NB4 (cell line): ENCODE results near the gene RABGGTA.

Source experiments
- DNase-seq: peaks from one replicate; pipeline ENCODE4 v3.0.0; 2010; ENCODE audit warnings: low read depth
- H3K4me3 ChIP-seq: one replicate; pipeline ENCODE4 v1.5.1; 2011; ENCODE audit warnings: mild to moderate bottlenecking, low read depth, low read length, moderate library complexity
- MYC ChIP-seq: IDR thresholded peaks from 2 replicates; pipeline ENCODE4 v1.6.1; 2011; ENCODE audit warnings: low read depth, low read length
- POLR2A ChIP-seq: IDR thresholded peaks from 2 replicates; pipeline ENCODE4 v1.6.1; 2011; ENCODE audit warnings: mild to moderate bottlenecking; ENCODE audit not compliant: insufficient read length; ENCODE audit errors: extremely low read depth
- TF ChIP-seq, protein P1 (sequence below): IDR thresholded peaks from 2 replicates; pipeline ENCODE4 v1.6.1; 2011; ENCODE audit warnings: low read depth, low read length
- TF ChIP-seq, protein P2 (sequence below): IDR thresholded peaks from one replicate; pipeline ENCODE4 v1.5.1; 2012; ENCODE audit warnings: low read depth, low read length

RABGGTA gene

DNA sequence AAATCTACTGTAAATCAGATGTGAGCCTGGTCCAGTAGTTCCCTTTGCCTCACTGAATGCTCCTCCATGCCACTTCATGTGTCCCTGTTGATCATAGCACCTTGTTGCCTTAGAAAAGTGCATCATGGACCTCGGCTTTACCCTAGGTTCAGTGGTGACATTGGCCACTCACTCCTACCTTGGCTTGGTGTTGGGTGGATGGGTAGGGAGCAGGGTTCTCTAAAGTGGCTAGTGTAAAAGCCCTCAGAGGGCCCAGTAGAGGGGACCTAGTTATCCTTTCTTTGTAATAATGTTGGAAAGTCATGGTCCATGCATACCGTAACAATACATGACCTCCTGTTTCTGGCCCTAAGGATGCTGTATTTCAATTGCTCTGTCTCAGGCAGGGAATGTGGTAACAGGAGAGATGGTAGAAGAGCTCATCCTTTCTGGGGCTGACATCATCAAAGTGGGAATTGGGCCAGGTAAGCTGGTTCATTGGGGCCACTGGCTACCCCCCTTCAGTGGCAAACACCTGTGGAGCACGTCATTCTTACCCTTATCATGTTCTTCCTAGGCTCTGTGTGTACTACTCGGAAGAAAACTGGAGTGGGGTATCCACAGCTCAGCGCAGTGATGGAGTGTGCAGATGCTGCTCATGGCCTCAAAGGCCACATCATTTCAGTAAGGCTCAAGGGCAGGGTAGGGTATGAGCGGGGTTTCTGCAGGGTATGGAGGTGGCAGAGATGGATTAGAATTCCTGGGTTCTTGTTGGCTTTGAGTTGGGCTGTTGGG is 34.5 kb downstream of the RABGGTA start:
- no peak for DNase-seq
- no peak overlapping the region for H3K4me3 ChIP-seq
- TF ChIP-seq, protein P1, sequence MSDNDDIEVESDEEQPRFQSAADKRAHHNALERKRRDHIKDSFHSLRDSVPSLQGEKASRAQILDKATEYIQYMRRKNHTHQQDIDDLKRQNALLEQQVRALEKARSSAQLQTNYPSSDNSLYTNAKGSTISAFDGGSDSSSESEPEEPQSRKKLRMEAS = no peak
- TF ChIP-seq POLR2A = no peak
- TF ChIP-seq MYC = no peak
- TF ChIP-seq, protein P2, sequence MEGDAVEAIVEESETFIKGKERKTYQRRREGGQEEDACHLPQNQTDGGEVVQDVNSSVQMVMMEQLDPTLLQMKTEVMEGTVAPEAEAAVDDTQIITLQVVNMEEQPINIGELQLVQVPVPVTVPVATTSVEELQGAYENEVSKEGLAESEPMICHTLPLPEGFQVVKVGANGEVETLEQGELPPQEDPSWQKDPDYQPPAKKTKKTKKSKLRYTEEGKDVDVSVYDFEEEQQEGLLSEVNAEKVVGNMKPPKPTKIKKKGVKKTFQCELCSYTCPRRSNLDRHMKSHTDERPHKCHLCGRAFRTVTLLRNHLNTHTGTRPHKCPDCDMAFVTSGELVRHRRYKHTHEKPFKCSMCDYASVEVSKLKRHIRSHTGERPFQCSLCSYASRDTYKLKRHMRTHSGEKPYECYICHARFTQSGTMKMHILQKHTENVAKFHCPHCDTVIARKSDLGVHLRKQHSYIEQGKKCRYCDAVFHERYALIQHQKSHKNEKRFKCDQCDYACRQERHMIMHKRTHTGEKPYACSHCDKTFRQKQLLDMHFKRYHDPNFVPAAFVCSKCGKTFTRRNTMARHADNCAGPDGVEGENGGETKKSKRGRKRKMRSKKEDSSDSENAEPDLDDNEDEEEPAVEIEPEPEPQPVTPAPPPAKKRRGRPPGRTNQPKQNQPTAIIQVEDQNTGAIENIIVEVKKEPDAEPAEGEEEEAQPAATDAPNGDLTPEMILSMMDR = no peak

DNA sequence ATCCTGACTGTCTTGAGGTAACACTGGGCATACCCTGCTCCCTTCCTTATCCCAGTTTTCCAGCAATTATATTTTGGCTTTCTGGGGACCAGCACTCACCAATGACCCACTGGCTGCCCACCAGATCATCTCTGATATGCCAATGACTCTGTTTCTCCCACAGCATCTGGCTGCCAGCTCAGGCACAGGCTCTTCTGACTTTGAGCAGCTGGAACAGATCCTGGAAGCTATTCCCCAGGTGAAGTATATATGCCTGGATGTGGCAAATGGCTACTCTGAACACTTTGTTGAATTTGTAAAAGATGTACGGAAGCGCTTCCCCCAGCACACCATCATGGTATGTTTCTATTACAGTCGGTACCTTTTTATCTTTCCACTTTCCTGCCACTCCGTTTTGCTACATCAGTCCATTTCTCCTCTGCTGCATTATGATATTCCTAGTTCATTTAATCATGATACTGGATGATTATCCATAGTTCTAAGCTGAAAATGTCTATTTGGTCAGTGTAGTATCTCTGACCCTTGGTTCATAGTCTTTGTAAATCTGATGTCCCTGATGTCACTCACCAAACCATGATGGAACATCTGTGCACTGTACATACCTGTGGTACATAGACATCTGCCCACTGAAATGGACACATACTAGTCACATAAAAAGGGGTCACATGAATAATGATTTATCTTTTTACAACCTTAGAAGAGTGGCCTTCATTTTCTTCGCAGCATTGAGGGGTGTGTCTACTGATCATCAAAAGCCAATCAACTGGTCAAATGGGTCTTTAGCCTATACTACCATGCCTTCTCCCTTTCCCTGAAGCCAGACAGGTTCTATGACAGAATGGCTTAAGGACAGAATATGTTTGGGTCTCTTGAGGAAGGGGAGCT is 35.4 kb downstream of the RABGGTA start:
- TF ChIP-seq POLR2A (no peak), MYC (no peak)
- TF ChIP-seq, protein P2 = no peak
- TF ChIP-seq, protein P1 = no peak

DNA sequence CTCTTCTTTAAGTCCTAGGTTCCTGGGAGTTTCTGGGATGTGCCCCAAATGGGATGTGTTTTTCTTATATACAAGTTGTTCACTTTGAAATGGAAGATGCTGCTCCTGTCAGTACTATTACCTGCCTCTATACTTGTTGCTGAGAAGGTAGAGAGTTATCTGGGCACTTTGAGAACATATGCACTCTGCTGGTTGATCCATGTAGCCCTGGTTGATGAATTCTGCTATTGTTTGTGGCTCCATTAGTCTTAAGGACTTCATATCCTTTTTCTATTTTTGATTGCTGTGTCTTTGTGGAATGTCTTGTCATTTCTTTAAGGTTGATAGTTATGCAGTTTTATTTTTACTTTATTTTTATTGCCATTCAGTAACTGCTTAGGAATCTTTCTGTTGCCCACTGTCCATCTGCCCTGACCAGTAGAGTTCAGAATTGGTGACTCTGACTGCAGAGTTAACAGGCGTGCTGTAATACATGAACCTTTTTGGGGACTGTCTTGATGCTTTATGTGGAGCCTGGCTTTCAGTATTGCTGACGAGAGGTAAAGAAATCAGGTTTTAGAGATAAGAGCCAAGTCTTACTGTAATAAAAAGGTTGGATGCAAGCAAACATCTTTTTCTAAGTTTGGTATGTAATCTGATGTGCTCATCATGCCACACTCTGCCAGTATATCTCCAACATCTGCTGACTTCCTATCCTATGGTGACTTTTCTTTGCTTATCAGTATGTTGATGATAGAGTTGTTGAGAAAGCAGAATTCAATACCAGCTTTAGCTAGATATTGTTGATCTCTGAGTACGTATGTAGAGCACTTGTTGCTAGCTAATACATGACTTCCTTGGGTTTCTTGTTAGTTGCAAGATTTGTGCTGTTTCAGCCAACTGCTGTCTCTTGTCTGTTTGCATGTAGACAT is 37.0 kb downstream of the RABGGTA start:
- TF ChIP-seq, protein P2 = no peak
- TF ChIP-seq, protein P1 = no peak
- TF ChIP-seq MYC (no peak), POLR2A (no peak)
- H3K4me3 ChIP-seq = peak overlapping the region; percentile 84
- DNase-seq = no peak

More for the DNA sequence above, 35.4 kb downstream of the RABGGTA start:
- DNase-seq = no peak
- no peak overlapping the region for H3K4me3 ChIP-seq

DNA sequence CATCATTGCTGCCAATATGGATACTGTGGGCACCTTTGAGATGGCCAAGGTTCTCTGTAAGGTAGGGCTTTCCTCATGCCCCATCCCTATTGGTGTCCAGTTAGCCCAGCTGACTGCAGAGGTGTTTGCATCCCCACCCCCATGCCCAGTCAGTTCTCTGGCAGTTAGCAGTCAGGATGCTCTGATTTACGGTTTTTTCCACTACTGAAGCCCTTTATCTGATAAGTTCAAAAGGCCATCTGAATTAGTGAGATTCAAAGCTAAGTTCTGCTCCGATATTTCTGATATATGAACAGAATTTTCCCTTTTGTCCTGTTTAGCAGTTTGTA is 37.9 kb downstream of the RABGGTA start:
- peak overlapping the region; percentile 84 for H3K4me3 ChIP-seq
- TF ChIP-seq MYC = no peak
- TF ChIP-seq, protein P1 = no peak
- TF ChIP-seq POLR2A = no peak
- TF ChIP-seq, protein P2 = no peak
- no peak for DNase-seq

DNA sequence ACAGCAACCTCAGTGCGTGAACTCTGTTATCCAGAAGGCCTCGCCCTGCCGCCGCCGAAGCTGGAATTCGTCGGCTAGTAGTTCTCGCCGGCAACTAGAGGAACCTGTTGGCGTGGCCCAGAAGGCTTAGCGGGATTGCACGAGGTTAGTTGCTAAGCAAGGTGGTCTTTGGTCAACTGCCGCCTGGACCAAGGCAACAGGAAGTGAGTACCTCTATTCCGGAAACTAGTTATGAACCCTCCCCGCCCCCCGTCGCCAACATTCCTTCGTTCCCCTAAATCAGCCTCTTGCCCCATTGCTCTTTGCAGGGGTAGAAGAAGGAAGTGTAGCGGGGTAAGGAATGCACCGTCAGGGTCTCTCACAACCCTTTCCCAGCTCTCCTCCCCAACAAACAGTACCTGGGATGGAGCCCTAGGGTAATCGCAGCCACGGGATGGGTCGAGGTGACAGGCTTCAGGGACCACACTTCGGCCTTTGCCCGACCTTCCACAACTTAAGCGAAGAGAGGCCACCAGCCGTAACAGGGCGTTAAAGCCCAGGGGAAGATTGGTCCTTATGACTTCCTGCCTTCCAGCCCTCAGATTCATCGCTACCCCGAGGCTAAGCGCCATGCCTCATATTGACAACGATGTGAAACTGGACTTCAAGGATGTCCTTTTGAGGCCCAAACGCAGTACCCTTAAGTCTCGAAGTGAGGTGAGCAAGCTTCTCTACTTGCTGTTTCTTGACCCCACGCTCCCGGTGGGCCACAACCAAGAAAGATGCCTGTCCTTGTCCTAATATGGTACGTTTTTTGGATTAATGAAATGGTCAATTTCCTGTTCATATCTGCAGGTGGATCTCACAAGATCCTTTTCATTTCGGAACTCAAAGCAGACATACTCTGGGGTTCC is 38.5 kb downstream of the RABGGTA start, which contains the start of gene GMPR2:
GMPR2 (plus strand) TSS at position 285 of the 893 bp plus-strand sequence; CDS start at position 610, 325 bp downstream.
- TF ChIP-seq MYC (peak; percentile 88), POLR2A (peak; percentile 16)
- TF ChIP-seq, protein P2 = no peak
- TF ChIP-seq, protein P1 = peak; percentile 84
- no peak for DNase-seq
- H3K4me3 ChIP-seq = peak within 1 kb of the TSS; percentile 84
